Activated T-helper 9 cell treated with anti-CD3 and anti-CD28 coated beads, Interleukin-2, amount 50 U/mL, for 16 hours (primary cell): ENCODE measurements around the gene GNL3.
"Not testable (repeated sequence)": the region's sequence is repeated elsewhere in the genome, so short reads cannot be mapped to it uniquely, and the experiment has no call there.

Experiments
- DNase-seq: peaks from one replicate; pipeline ENCODE4 v3.0.0-alpha.2; 2020; ENCODE audit warnings: low read depth

GNL3 gene

DNA sequence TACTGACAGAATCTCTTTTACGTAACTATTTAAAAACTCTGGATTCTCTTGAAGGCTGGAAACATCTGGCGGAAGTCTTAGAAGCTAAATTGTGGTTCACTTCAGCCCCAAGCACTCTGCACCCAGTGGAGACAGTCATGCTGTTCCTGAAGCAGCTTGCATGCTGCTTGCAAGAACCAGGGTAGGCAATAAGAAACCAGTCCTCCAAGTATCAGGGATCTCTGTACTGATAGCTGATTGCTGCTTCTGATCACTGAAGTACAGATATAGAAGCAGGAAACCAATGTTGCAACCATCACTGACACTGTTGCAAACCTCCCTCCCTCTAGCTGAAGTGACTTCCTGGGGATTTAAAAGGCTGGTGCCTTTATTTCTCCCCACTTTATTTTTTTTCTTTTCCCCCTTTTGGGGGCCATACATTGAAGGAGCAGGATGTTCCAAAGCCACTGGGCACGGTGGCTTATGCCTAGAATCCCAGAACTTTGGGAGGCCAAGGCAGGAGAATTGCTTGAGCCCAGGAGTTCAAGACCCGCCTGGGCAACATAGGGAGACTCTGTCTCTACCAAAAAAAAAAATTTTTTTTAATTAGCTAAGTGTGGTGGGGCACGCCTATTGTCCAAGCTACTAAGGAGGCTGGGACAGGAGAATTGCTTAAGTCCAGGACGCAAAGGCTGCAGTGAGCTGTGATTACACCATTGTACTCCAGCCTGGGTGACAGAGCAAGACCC is 35.3 kb downstream of the GNL3 start:
- DNase-seq = no peak

DNA sequence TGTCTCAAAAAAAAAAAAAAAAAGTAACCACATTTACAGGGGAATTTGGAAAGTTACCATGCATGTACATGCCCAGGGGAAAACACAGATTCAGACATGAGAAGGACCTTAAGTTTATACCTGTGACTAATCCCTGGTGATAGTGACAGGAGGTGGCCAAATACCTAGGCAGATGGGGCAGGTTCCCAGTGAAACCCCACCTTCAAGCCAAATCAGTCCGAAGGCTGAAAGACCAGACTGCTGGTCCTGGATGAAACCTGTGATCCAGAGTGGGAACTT is 35.8 kb downstream of the GNL3 start:
- no peak for DNase-seq

DNA sequence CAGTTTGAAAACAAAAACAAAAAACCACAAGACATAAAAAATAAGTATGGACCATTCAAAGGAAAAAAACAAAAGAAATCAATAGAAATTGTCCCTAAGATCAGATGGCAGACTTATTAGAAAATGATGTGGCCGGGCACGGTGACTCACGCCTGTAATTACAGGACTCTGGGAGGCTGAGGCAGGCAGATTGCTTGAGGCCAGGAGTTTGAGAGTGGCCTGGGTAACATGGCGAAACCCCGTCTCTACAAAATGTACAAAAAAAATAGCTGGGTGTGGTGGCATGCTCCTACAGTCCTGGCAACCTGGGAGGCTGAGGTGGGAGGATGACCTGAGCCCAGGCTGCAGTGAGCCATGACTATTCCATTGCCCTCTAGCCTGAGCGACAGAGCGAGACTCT is 36.7 kb downstream of the GNL3 start:
- DNase-seq = no peak

DNA sequence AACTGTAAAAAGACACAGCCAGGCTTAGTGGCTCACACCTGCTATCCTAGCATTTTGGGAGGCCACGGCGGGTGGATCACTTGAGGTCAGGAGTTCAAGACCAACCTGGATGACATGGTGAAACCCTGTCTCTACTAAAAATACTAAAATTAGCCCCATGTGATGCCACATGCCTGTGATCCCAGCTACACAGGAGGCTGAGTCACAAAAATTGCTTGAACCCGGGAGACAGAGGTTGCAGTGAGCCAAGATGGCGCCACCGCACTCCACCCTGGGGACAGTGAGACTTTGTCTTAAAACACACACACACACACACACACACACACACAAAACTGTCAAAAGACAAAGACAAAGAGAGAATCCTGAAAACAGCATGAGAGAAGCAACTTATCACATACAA is 38.1 kb downstream of the GNL3 start:
- no peak for DNase-seq

DNA sequence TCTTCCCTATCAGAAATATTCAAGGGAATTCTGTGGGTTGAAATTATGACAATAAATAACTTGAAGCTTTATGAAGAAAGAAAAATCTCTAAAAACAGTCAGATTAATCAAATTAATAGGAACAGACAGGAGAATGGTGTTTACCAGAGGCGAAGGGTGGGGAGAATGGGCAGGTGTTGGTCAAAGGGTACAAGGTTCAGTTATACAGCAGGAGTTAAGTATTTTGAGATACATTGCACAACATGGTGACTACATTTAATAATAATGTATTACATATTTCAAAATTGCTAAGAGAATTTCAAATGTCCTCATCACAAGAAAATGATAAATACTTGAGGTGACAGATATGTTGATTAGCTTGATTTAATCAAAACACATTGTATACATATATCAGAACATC is 38.7 kb downstream of the GNL3 start:
- DNase-seq = no peak

DNA sequence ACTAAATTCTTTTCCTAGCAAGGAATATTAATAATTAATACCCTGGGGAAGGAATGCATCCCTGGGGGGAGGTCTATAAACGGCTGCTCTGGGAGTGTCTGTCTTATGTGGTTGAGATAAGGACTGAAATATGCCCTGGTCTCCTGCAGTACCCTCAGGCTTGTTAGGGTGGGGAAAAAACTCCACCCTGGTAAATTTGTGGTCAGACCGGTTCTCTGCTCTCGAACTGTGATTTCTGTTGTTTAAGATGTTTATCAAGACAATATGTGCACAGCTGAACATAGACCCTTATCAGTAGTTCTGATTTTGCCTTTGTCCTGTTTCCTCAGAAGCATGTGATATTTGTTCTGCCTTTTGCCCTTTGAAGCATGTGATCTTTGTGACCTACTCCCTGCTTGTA is 42.9 kb downstream of the GNL3 start:
- not testable (repeated sequence) for DNase-seq

DNA sequence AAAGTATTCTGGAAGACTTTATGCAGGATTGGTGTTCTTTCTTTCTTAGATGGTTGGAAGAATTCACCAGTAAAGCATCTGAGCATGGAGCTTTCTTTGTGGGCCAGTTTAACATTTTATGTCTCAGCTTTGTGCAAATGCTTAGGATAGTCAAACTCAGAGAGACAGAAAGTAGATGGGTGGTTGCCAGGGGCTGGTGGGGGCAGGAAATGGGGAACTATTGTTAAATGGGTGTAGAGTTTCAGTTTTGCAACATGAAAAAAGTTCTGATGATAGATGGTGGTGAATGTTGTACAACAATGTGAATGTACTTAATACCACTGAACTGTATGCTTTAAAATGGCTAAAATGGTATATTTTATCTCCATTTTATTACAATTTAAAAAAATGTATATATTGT is 44.8 kb downstream of the GNL3 start:
- DNase-seq = no peak

DNA sequence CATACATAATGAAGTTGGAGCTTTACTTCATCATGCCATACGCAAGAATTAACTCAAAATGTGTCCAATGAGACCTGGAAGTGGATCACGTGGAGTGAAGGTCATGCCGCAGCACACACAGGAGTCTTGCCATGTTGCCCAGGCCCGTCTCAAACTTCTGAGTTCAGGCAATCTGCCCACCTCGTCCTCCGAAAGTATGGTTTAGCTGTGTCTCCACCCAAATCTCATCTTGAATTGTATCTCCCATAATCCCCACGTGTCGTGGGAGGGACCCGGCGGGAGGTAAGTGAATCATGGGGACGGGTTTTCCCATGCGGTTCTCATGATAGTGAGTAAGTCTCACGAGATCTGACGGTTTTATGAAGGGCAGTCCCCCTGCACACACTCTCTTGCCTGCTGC is 45.8 kb downstream of the GNL3 start:
- no peak for DNase-seq

DNA sequence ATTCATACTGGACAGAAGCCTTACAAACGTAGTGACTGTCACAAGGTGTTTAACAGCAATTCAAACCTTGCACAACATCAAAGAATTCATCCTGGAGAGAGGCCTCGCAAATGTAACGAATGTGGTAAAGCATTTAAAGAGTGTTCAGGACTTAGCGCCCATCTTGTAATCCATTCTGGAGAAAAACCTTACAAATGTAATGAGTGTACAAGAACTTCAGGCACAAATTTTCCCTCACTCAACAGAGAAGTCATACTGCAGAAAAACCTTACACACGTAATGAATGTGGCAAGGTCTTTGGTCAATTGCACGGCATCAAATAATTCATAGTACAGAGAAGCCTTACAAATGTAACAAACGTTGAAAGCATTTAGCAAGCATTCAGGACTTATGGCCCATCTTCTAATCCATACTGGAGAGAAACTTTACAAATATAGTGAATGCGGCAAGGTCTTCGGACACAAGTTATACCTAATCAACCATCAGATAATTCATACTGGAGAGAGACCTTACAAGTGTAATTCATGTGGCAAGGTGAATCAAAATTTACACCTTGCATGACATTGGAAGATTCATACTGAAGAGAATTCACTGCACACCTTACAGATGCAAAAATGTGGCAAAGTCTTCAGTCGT is 47.5 kb downstream of the GNL3 start:
- DNase-seq = no peak

DNA sequence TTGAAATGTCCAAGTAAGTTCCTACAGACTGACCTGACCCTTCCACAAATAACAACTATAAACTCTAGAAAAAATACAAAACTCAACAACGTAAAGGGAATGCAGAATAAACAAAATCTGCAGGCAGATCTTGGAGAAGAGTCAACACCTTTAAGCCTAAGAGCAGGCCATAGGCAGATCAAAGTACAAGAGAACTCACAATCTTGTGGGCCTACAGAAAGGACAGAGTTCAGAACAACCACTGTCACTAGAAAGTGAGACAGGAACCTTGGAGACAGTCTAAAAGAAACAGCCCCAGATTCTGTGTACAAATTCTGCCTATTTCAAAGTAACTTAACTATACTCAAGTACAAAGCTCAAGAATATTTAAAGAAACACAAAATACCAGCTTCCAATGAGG is 53.9 kb downstream of the GNL3 start:
- DNase-seq = no peak

DNA sequence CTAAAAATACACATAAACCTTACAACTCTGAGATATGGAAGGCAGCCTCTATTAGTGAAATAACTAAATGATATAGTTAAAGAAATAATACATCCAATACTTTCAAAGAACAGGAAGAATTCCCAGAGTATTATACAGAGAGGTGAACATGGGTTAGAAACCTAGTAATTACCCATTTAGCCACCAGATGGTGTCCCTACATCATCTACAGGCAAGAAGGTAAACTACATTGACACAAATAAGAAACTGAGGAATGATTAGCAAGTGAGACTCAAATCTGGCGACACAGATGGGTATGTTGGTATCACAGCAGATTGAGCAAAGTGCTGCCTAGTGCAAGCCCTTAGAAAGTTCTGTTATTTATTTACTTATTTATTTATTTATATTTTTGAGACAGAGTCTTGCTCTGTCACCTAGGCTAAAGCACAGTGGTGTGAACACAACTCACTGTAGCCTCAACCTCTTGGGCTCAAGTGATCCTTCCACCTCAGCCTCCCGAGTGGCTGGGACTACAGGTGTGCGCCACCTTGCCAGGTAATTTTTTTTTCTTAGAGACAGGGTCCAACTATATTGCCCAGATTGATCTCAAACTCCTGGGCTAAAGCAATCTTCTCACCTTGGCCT is 56.7 kb downstream of the GNL3 start:
- no peak for DNase-seq

DNA sequence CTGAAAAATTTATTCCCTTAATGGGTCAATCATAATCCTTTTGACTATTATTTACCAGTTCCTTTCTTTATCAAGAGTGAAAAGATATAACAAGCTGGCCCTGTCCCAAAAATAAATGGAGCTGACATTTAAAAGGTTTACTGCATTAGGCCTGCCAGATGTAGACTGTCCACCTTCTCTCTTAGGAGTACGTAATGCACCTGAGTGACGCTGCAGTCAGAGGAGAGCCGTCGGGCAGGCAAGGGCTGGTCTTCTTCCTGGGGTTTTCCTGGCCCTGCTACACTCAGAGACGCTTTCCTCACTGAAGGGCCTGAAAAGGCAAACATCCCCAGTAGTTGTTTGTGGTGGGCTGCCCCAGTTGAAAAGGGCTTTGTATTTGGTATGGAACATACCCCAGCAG is 57.3 kb downstream of the GNL3 start:
- DNase-seq = no peak

DNA sequence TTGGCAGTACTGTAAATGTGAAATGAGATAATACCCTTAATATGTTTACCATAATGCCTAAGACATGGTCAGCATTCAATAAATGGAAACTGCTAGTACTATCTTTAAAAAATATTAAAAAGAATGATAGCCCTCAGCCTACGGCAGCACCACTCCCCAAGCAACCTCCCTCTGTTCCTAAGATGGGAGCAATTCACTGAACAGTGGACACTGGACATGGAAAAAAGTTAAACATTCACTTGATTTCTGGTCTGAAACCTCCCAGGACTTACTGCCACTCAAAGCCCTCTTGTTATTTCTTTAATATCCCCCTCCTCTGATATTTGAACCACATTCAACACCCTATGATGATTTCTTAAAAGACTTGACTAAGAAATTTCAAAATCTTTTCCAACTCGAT is 57.9 kb downstream of the GNL3 start:
- DNase-seq = no peak
